Smooth muscle cell (in vitro differentiated cells): ENCODE data around the gene TYW1B. TPM values are rescaled to one million over a fixed set of nuclear protein-coding genes. Genes with fewer than 3 reads are reported as not detected.

Source experiments
- microRNA-seq: library from miRNA; unstranded; fragments of <30 nt; microRNA quantifications from one replicate; pipeline ENCODE4, GENCODE V29; 2016; ENCODE audit warnings: borderline number of aligned reads
- polyA plus RNA-seq: library from polyadenylated mRNA; unstranded; fragments of >200 nt; fragmentation: Nextera tagmentation; extraction: Ambion mirVana; gene quantifications from 2 replicates; pipeline ENCODE4 v1.2.1, GENCODE V29; 2016
- small RNA-seq: library from RNA; depleted of rRNA; stranded (forward); fragments of <200 nt; gene quantifications from one replicate; pipeline ENCODE3, GENCODE V24; 2014
- total RNA-seq: library from RNA; depleted of rRNA; stranded (reverse); fragments of >200 nt; gene quantifications from 2 replicates; pipeline ENCODE4 v1.2.3, GENCODE V29; 2014

TYW1B gene
- total and polyA plus RNA-seq, 2 experiments from 2014 or later, result 0.40 to 0.75 TPM

Small RNA genes within 50 kb of the gene (microRNA-seq; reads per million reads assigned to microRNA genes)
- gene MIR4650-2, result not detected

Small RNA genes within 50 kb of the gene (small RNA-seq; reads per million reads assigned to genes)
- gene AC211469.2 (not detected), gene MIR4650-2 (not detected), gene RN7SL377P (not detected), gene RN7SL625P (not detected)

Other genes with a start within 250 kb of the TYW1B start
- gene POM121, start 96.9 kb upstream of the TYW1B start, total RNA-seq, result 9.2 and 9.8 TPM in 2 replicates
- gene POM121, start 96.9 kb upstream of the TYW1B start, polyA plus RNA-seq, result 11.8 and 15.3 TPM in 2 replicates
- gene TRIM74, start 141.3 kb upstream of the TYW1B start, total RNA-seq, result not detected in 2 replicates
- gene TRIM74, start 141.3 kb upstream of the TYW1B start, polyA plus RNA-seq, result 0.46 TPM in 1 of 2 replicates, not detected in the other
- not detected in 2 replicates for gene SPDYE8, start 201.6 kb upstream of the TYW1B start, total RNA-seq
- gene SPDYE8, start 201.6 kb upstream of the TYW1B start, polyA plus RNA-seq, result 0.12 TPM in 1 of 2 replicates, not detected in the other
- gene SPDYE11, start 229.7 kb upstream of the TYW1B start, total RNA-seq, result not detected in 2 replicates
- 0.31 TPM in 1 of 2 replicates, not detected in the other for gene SPDYE11, start 229.7 kb upstream of the TYW1B start, polyA plus RNA-seq